Brain microvascular endothelial cell (primary cell): ENCODE data around the gene ARFIP2.
A peak's percentile ranks its signal among the peaks of the same experiment; 100 is the strongest.

Experiments used
- DNase-seq: peaks from one replicate; pipeline ENCODE4 v3.0.0-alpha.2; 2020
- H3K27ac ChIP-seq: fragments of 250-450 bp; sonication (Bioruptor Pico); 2 replicates; pipeline ENCODE4 v1.5.1; 2020; ENCODE audit warnings: mild to moderate bottlenecking, moderate library complexity
- H3K27me3 ChIP-seq: fragments of 250-450 bp; sonication (Bioruptor Pico); replicated peaks from 2 replicates; pipeline ENCODE4 v1.5.1; 2020; ENCODE audit warnings: mild to moderate bottlenecking
- H3K36me3 ChIP-seq: fragments of 250-450 bp; sonication (Bioruptor Pico); replicated peaks from 2 replicates; pipeline ENCODE4 v1.5.1; 2020; ENCODE audit warnings: mild to moderate bottlenecking
- H3K4me3 ChIP-seq: 2 replicates; pipeline ENCODE4 v1.5.1; 2011; ENCODE audit warnings: low read depth, mild to moderate bottlenecking, control low read depth, low read length, moderate library complexity
- CTCF ChIP-seq: IDR thresholded peaks from 2 replicates; pipeline ENCODE4 v1.5.1; 2011; ENCODE audit warnings: low read depth, mild to moderate bottlenecking, moderate library complexity, low read length, control low read depth, inconsistent platforms; ENCODE audit errors: missing control alignments
- in situ Hi-C: cut with HindIII; loops from 2 replicates; pipeline ENCODE4 v1.10.0; 2017; ENCODE audit warnings: low sequenced_read_pairs, low pct_ligation_motif_present

Gene ARFIP2

GRCh38 chr11:6476571-6476970, 4.6 kb downstream of the ARFIP2 start:
- no peak overlapping the region for H3K4me3 ChIP-seq
- peaks cover 31% of the 10 kb centered on the region for H3K36me3 ChIP-seq
- no peaks in the 10 kb centered on the region for H3K27me3 ChIP-seq
- in situ Hi-C loops: no loop called here
- H3K27ac ChIP-seq: no peak overlapping the region
- DNase-seq: no peak
- TF ChIP-seq CTCF: no peak

- no peak for DNase-seq
- no peak overlapping the region for H3K27ac ChIP-seq
- no peak for TF ChIP-seq CTCF
- H3K4me3 ChIP-seq: no peak overlapping the region
- in situ Hi-C loops: no loop called here
- H3K36me3 ChIP-seq: peaks cover 31% of the 10 kb centered on the region
- H3K27me3 ChIP-seq: no peaks in the 10 kb centered on the region
Measured at GRCh38 chr11:6475936-6476335, 5.2 kb downstream of the ARFIP2 start.

- no peak for TF ChIP-seq CTCF
- Histone ChIP-seq H3K27ac (peak overlapping the region; percentile 75), H3K36me3 (peaks cover 31% of the 10 kb centered on the region), H3K27me3 (no peaks in the 10 kb centered on the region), H3K4me3 (peak overlapping the region; percentile 57)
- DNase-seq: no peak
- in situ Hi-C loops: no loop called here
Measured at GRCh38 chr11:6474806-6475500, 6.2 kb downstream of the ARFIP2 start.

- Histone ChIP-seq H3K4me3 (peak overlapping the region; percentile 57), H3K27ac (peak overlapping the region; percentile 75), H3K27me3 (no peaks in the 10 kb centered on the region), H3K36me3 (peaks cover 31% of the 10 kb centered on the region)
- TF ChIP-seq CTCF: no peak
- DNase-seq: no peak
- in situ Hi-C loops: no loop called here
Measured at GRCh38 chr11:6474413-6474792, 6.7 kb downstream of the ARFIP2 start.

GRCh38 chr11:6473451-6474412, 7.4 kb downstream of the ARFIP2 start, which contains the start of gene TRIM3:
TRIM3 (minus strand) TSS chr11:6473941; CDS start chr11:6465695, 8,246 bp downstream.
- peak within 1 kb of the TSS; percentile 93 for H3K4me3 ChIP-seq
- DNase-seq: peak; percentile 85
- TF ChIP-seq CTCF: peak; percentile 62
- H3K27me3 ChIP-seq: no peaks in the 10 kb centered on the region
- in situ Hi-C loops: no loop called here
- H3K27ac ChIP-seq: peak within 1 kb of the TSS; percentile 75
- peaks cover 25% of the 10 kb centered on the region for H3K36me3 ChIP-seq
